Gastrocnemius medialis (tissue), 4 donors: ENCODE results near the gene WASL.
"Not testable (repeated sequence)": the region's sequence is repeated elsewhere in the genome, so short reads cannot be mapped to it uniquely, and the experiment has no call there.

Experiments used
- POLR2A ChIP-seq, 2 donors: fragments of 450-650 bp; IDR thresholded peaks; one replicate each; pipeline ENCODE4 v1.6.1; 2017; ENCODE audit warnings: antibody characterized with exemption in 2 of 2, mild to moderate bottlenecking in 2 of 2, moderate library complexity in 2 of 2
- TF ChIP-seq, protein P1 (sequence below), 5 experiments: fragments of 450-650 bp in 3 of 5; fragments of 200-600 bp in 2 of 5; sonication (generic) in 2 of 5; IDR thresholded peaks in 4 of 5; conservative IDR thresholded peaks in 1 of 5; 1 replicate in 4 of 5; 2 replicates in 1 of 5; pipeline ENCODE4 v1.5.1; 2016 to 2019; ENCODE audit warnings: antibody characterized with exemption in 5 of 5, mild to moderate bottlenecking in 3 of 5, moderate library complexity in 3 of 5

DNA sequence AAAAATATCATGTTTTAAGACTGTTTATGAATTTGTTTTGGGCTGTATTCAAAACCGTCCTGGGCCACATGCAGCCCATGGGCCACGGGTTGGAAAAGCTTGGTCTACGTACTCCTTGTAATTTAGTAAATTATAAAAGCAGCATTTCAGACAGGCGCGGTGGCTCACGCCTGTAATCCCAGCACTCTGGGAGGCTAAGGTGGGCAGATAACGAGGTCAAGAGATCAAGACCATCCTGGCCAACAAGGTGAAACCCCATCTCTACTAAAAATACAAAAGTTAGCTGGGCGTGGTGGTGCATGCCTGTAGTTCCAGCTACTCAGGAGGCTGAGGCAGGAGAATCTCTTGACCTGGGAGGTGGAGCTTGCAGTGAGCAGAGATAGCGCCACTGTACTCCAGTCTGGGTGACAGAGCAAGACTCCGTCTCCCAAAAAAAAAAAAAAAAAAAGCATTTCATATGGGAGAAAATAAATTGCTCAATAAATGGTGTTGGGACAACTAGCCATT, 11.6 kb downstream of the WASL start:
- TF ChIP-seq, protein P1, sequence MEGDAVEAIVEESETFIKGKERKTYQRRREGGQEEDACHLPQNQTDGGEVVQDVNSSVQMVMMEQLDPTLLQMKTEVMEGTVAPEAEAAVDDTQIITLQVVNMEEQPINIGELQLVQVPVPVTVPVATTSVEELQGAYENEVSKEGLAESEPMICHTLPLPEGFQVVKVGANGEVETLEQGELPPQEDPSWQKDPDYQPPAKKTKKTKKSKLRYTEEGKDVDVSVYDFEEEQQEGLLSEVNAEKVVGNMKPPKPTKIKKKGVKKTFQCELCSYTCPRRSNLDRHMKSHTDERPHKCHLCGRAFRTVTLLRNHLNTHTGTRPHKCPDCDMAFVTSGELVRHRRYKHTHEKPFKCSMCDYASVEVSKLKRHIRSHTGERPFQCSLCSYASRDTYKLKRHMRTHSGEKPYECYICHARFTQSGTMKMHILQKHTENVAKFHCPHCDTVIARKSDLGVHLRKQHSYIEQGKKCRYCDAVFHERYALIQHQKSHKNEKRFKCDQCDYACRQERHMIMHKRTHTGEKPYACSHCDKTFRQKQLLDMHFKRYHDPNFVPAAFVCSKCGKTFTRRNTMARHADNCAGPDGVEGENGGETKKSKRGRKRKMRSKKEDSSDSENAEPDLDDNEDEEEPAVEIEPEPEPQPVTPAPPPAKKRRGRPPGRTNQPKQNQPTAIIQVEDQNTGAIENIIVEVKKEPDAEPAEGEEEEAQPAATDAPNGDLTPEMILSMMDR (IDR thresholded peaks at IDR 0.05 in 4 of 5, conservative IDR thresholded peaks at IDR 0.05 in 1 of 5): not testable (repeated sequence)
- not testable (repeated sequence) for TF ChIP-seq POLR2A (IDR thresholded peaks at IDR 0.05)
